GF-D8 (cell line): ENCODE results near the gene RNF149.
"Not testable (repeated sequence)": the region's sequence is repeated elsewhere in the genome, so short reads cannot be mapped to it uniquely, and the experiment has no call there.

Experiments used
- DNase-seq: peaks from one replicate; lab custom pipeline; 2025; lab: John Stamatoyannopoulos, UW

Gene RNF149

DNA sequence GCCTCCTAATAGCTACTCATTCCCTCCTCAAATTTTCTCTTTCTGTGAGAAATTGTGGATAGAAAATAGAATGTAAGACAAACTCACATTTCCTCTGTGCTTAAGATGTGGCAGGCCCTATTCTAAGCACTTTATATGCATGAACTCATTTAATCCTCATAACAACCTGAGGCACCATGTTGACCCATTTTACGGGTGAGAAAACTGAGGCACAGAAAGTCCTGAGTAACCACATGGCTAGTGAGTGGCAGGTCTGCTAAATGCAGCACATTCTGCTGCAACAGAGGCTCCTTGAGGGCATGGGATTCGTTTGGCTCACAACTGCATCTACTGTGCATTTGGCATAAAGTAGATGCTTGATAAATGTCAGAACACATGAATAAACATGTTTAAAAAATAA lies 22.7 kb upstream of the RNF149 start:
- no peak for DNase-seq

DNA sequence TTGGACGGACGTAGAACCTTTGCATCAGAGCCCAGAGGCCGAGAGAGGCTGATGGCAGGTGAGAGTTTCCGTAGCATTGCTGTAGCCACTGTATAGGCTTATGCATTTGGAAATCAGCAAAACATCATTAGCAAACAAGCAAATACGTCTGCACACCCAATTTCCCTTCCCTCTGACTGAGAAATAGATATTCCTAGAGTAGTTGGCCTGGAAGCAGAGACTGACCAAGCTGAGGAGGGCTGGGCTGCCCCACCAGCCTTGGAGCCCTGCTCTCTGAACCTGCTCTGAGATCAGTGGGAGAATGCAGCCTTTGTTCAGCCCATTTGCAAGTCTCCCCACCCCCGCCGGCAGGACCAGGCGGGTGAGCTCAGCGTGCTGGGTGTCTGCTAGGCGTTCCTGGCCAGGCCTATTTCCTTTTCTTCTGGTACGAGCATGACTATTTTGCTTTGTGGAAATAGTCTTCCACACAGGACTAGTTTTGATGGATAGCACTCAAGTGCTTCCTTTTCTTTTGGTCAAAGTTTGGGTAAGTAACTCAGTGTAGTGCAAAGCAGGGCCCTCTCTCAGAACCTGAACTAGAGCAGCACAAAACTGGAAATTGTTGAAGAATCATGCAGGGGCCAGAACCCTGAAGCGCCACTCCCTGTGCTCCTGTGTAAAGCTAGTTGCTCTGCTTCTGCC lies 21.9 kb upstream of the RNF149 start:
- DNase-seq: no peak

DNA sequence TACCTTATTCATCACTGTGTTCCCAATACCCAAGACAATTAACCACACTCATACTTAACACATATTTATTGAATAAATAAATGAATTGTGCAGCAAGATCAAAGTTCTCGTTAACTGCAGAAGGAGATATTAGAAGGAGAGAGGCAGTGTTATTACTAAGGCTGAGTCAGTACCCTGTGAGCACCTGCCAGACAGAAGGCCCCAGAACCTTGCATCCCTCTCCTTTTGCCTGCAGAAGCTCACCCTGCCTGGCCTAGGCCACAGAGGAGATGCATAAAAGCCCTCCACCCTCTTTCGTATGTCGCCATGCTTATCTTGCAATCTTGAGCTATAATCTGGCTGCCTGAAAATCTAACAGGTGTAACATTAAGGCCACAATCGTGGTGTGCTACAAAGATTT lies 20.5 kb upstream of the RNF149 start:
- no peak for DNase-seq

DNA sequence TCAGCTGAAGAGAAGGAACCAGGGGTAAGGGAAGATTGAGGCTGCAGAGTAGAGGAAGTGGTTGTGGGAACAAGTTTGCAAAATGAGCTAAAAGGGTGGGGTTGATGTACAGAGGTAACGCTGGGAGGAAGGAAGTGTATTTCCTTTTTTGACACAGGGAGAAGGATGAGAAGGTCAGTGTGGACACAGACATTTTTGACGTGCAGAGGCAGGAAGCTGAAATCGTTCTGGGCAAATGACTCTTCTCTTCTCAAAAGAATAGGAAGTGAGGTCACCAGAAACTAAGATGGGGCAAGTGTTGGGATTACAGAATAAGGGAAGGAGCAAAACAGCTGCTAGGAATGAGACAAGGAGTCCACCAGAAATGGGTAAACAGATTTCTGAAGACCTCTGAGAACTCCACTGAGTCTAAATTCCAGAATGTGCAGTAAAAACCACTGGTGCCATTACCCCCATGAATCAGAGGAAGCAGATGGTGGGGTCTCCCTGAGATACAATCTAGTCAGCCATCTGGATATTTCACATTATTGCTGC lies 20.0 kb upstream of the RNF149 start:
- peak; percentile 100 for DNase-seq

DNA sequence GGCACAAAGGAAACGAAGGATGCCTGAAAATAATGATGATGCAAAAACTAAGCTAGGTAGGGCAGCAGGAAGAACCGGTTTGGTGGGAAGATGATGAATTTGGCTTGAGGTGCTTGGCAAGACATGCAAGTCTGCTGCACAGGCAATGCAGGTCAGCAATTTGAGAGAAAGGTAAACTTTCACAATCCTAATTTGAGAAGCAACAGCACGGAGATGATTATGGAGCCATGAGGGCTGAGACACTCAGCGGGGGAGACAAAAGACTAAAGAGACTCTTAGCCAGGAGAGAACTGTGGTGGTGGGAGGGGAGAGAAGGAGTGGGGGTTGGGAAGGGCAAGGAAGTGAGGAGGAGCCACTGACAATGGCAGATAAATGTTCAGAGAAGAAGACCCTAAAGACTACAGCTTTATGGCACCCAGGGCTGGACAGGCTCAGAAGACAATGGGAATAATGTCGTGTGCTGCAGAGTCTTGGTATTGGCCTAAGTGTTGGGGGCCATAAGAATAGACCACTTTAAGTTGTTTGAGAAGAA lies 19.4 kb upstream of the RNF149 start:
- DNase-seq: no peak

DNA sequence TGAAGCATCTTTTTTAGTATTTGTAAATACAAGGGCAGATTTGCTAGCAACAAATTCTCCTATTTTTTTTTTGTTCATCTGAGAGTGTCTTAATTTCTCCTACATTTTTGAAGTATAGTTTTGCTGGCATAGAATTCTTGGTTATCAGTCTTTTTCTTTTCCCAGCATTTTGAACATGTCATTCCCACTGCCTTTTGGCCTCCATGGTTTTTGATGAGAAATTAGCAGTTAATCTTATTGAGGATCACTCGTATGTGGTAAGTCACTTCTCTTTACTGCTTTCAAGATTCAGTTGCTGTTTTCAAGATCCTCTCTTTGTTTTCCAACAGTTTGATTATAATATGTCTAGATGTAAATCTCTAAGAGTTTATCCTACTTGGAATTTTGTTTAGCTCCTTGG lies 16.9 kb upstream of the RNF149 start:
- DNase-seq: no peak

DNA sequence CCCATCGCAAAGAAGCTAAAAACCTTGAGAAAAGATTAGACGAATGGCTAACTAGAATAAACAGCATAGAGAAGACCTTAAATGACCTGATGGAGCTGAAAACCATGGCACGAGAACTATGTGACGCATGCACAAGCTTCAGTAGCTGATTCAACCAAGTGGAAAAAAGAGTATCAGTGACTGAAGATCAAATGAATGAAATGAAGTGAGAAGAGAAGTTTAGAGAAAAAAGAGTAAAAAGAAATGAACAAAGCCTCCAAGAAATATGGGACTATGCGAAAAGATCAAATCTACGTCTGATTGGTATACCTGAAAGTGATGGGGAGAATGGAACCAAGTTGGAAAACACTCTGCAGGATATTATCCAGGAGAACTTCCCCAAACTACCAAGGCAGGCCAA lies 8.1 kb upstream of the RNF149 start:
- not testable (repeated sequence) for DNase-seq

DNA sequence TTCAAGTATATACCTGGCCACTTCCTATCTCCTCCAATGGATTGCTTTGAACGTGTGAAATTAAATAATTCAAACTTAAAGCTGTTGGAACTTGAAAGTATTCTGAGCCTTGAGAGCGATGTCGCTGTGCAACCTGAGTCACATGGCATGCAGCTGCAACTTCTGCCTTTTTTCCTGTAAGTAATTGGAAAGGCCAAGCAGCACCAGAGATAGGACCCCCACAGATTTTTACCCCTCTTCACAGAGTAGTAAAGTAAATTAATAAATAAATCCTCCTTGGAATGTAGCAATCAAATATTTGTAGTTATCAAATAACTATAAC lies 3.2 kb upstream of the RNF149 start:
- DNase-seq: peak; percentile 47

DNA sequence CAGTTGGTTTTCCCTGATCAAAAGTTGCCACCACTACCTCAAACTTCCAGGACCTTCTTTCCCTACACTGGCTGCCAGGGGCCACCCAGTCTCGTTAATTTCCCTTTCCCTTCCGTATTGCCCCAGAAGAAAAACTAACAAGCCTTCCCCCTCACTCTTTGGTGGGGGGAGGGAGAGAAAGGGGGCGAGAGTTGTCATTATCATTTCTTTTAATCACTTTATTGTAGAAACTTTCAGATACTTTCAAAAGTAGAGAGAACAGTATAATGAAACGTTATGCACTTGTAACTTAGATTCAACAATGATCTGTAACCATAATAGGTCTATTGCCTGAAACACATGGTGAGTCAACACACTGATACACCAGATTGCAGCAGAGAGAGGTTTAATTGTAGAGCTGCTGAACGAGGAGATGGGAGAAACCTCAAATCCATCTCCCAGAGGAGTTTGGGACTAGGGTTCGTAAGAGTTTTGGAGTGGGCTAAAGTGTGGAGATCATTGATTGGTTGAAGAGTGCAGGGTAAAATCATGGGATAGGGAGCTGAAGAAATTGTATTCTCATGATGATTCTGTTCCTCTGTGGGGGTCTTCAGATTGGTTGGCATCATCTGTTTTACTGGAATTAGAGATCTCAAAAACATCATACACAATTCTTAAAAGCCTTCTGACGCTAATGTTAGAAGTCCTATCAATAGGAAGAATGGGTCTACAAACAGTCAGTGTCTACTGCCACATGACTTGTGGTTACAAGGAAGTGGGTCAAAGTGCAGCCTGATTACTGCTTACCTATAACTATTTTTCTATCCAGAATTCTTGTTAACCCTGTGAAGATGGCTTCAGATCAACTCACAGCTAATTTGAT lies 2.6 kb upstream of the RNF149 start:
- DNase-seq: peak; percentile 47

DNA sequence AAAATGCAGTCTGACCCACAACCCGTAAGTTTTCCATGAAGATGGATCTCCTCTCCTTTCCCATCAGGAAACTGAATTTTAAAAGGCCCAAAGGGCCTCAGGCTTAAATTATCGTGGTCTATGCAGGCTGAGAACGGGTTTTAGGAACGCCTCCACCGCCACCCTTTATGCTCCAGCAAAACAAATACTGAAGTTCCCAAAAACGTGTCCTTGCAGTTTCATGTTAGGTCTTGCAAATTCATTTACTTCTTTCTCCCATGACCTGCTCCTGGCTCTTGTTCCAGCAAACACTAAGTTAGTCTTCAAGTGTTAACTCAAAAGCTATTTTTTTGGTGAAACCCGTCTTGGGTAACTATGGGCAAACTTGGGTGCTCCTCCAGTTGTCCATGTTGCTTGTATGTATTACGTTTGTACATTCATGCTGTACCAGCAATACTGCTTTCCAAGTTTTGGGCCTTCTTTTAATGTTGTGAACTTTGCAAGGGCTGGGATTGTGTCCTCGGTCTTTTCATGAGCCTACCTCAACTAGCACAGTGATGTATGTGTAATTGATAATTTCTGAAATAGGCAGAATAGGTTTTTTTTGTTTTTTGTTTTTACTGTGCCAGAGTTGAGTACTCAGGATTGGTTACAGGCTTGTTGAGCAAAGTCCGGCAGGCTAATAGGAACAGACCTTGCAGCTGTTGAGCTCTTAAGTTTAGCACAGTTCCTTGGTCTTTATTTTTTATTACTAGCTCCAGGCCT lies 1.8 kb upstream of the RNF149 start:
- no peak for DNase-seq

DNA sequence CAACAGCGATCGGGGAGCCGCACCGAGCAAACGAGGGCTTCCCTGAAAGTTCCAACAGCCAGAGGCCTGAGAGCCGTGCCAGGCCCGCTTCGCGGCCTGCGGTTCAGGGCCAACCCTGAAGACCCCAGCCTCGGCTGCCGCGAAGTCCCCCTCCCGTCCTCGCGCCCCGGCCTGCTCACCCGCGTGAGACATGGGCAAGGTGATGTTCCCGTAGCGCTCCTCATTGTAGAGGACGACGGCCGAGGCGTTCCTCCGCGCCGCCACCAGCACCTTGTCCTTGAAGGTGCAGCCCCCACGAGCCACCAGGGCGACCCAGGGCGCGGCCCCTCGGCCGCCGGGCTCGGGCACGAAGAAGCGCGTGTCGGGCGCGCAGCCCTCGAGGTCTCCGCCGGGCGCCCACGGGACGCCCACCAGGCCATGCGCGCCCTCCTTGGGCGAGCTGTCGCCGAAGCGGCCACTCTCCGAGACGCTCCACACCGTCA lies 510 bp downstream of the RNF149 start:
- DNase-seq: no peak

DNA sequence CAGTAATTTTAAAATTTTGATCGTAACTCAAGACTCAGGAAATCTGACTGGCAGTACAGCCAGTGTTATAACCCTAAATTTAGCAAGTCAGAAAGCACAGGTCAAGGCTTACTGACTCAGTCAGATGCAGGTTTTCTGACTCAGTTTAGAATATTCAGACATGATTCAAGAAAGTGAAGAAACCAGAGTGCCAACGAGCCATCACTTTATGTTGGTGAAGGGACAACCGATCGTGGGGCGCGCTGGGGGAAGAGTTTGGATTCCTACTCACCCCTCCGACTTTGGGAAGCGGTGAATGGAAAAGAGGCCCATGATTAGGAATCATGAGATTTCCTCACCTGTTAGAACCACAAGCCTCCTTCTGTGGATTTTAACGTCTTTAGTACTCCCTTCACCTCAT lies 998 bp downstream of the RNF149 start:
- no peak for DNase-seq

DNA sequence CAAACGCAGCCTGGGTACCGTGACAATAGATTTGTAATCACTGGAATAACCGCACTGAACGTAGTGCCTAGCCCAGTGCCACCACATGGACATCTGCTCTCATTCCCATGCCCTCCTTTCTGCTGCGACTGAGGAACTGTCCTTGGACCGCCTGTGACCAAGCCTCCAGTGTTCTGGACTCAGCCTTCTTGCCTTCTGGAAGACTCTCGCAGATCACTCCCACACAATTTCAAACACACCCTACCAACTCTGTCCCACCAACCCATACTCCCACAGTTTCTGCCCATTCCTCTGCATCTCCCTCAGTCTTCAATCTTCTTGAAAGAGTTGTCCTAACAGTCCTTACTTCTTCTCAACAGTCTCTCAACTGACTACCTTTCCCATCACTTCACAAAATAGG lies 2.1 kb downstream of the RNF149 start:
- DNase-seq: no peak

DNA sequence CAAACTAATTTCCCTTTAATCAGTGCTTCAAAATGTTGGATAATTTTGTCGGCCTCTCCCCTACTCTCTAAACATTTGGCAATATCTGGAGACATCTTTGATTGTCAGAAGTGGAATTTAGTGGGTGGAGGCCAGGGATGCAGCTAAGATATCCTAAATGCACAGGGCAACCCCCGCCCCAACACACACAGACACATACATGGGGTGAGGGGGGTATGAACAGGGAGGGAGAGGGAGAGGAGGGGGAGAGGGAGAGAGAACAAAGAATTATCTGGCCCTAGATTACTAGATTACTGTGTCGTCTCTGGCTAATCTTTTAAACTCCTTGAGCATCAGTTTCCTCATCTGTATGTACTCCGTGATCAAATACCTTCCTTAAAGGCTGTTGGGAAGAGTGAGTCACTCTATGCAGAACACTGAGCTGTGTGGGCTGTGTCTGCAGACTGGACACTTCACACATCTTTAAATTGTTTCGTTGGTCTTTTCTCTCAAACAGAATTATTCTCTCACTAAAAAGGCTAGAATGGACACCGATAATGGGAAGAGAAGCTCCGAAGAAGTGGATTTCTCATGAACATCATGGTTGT lies 2.9 kb downstream of the RNF149 start:
- DNase-seq: no peak

DNA sequence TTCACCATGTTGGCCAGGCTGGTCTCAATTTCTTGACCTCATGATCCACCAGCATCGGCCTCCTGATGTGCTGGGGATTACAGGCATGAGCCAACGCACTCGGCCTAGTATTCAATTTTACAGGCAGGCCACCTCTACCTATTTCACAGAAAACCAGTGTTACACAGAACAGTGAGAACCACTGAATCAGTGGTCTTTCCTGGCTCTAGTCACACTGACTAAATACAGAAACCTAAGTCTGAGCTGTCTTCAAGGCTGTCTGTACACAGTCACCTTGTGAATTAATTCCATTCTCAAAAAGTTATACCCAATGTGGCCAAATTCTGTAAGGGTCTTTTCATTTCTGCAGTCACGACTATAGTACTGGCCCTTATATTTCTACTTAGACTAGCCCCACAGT lies 3.5 kb downstream of the RNF149 start:
- no peak for DNase-seq

DNA sequence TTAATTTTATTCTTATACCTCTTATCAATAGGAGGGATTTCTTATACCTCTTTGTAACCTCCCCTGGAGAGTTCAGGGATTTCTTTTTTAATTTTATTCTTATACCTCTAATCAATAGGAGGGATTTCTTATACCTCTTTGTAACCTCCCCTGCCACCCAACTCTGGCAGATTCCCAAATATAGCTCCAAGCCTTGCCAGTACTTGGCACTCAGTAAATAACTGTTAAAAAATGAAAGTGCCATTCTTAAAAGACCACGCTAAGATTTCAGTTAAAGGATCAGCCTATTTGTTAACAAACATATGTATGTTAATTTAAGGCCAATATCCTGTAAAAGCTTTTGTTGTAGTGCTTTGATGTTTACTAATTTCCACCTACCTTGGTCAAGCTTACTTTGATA lies 4.8 kb downstream of the RNF149 start:
- no peak for DNase-seq

DNA sequence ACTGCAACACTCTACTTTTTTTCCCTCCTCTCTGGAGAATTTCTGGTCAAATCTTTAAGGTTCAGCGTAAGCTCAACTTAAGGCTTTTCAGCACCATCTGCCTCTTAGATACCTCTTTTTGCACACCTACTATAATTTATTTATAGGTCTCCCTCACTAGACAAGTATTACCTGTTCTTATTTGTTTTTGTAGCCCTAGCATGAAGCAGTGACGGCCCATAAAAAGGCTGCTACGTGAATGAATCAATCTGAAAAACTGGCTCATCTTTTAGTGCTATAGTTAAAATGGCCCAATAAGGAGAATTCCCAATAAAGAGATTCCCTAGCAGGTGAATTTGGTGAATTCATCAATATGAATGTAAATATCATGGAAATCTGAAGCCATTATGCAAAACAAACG lies 6.5 kb downstream of the RNF149 start:
- no peak for DNase-seq

DNA sequence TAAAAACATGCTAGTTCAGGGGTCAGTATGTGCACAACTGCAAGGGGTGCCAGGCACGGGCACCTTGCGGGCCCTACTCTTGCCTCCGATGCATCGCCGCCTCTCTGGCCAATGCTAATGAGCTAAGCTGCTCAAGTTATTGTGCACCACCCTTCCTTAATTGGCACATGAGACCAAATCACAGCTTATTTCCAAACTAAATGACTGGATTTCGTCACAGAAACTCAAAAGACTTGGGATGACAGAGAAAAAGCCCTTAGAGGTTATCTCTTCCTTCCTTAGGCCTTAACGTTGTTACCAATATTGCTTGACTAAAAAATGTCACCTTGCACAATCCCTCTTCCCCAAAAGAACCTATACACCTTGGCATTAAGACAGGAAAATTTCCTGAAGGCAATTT lies 7.7 kb downstream of the RNF149 start:
- DNase-seq: no peak

DNA sequence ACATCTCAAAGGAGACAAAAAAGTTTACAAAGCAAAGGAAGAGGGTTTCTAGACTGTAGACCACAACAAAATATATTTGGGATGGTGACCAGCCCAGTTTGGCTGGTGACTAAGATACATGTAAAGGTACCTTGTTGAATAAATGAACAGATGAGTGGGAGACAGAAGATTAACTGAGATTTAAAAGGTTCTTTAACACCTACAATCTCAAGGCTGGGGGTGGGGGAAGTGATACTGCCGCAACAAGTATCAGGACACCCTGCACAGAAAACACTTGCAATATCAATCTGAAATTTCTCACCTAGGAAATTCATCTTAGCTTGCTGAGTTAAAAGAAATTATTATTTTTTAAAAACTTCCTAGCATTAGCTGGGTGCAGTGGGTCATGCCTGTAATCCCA lies 8.3 kb downstream of the RNF149 start:
- DNase-seq: no peak

DNA sequence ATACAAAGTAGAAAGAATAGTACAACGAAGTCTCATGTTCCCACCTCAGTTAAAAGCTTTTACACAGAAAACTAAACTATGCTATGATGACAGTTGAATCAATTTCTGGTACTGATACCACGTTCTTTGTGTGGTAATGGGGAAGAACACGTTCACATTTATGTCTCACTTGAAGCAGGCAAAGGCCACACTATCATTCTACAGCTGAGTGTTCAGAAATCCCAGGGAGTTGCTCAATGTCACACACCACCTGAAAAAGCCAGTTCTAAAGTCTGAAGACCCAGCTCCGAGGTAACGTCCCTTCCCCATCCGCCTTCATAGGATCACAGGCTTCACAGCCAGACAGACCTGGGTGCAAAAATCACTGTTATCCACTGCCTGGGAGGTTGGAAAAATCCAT lies 8.9 kb downstream of the RNF149 start:
- DNase-seq: no peak

DNA sequence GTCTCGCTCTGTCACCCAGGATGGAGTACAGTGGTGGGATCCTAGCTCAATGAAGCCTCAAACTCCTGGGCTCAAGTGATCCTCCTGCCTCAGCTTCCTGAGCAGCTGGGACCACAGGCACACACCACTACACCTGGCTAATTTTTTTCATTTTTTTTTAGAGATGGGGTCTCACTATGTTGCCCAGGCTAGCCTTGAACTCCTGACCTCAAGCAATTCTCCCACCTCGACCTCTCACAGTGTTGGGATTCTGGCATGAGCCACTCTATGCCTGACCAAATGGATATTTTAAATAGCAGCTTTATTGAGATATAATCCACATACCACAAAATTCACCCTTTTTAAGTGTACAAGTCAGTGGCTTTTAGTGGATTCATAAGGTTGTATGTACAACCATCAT lies 11.1 kb downstream of the RNF149 start:
- no peak for DNase-seq

DNA sequence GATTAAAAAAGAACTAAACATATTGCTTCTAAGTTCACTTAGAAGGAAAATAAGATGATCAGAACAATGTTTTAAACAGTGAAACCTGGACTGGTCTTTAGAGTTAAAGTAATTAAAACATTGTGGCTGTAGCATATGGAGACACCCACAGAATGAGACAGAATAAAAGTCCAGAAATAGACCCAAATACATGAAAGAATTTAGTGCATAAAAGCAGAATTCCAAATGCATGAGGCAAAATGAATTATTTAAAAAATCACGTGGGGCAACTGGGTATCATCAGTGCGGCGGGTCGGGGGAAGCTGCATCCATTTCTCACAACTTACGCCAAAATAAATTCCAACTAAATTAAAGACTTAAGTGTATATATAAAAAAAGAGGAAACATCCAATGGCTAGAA lies 12.1 kb downstream of the RNF149 start:
- DNase-seq: no peak
